ENCODE results near the gene PKM.
A peak's percentile ranks its signal among the peaks of the same experiment; 100 is the strongest.

PKM gene

GRCh38 chr15:72155635-72156616 lies 75.1 kb downstream of the PKM start:
- peak; percentile 58 to 72 (median 69) for DNase-seq (ENCODE audit: low read depth in 3 of 3)

- no peak for DNase-seq (ENCODE audit: low read depth in 3 of 3)
Measured at GRCh38 chr15:72155003-72155621, 75.9 kb downstream of the PKM start.

- no peak for DNase-seq (ENCODE audit: low read depth in 3 of 3)
Measured at GRCh38 chr15:72154316-72154715, 76.7 kb downstream of the PKM start.

GRCh38 chr15:72153269-72154000 lies 77.6 kb downstream of the PKM start:
- DNase-seq (ENCODE audit: low read depth in 3 of 3): no peak

Data from stimulated activated CD4-positive, alpha-beta T cell treated with anti-CD3 and anti-CD28 coated beads, TNF-alpha, amount 100 ng/mL, for 48 hours (primary cell).